ENCODE results near the gene NEUROG2. TPM values are rescaled to one million over a fixed set of nuclear protein-coding genes. Genes with fewer than 3 reads are reported as not detected.

The NEUROG2 gene
- total RNA-seq, 2 experiments from 2014 or later, result 0.13 to 0.16 TPM

Other genes starting within 250 kb of the NEUROG2 start
- gene TIFA, start 230.3 kb downstream of the NEUROG2 start, total RNA-seq, result 10 to 100 TPM; 37.9 to 39.1 TPM
- gene ALPK1, start 218.8 kb downstream of the NEUROG2 start, total RNA-seq, result 10 to 100 TPM; 13.4 to 13.7 TPM
- 10 to 100 TPM; 45.7 to 47.3 TPM for gene ZGRF1, start 120.7 kb upstream of the NEUROG2 start, total RNA-seq
- 10 to 100 TPM; 43.2 TPM for gene LARP7, start 121.0 kb upstream of the NEUROG2 start, total RNA-seq